Kidney capillary endothelial cell (primary cell): ENCODE measurements around the gene APBB3.
A peak's percentile ranks its signal among the peaks of the same experiment; 100 is the strongest.
"Not testable (repeated sequence)": the region's sequence is repeated elsewhere in the genome, so short reads cannot be mapped to it uniquely, and the experiment has no call there.

Source experiments
- DNase-seq: peaks from one replicate; pipeline ENCODE4 v3.0.0-alpha.2; 2018; ENCODE audit warnings: low spot score

The APBB3 gene, protein sequence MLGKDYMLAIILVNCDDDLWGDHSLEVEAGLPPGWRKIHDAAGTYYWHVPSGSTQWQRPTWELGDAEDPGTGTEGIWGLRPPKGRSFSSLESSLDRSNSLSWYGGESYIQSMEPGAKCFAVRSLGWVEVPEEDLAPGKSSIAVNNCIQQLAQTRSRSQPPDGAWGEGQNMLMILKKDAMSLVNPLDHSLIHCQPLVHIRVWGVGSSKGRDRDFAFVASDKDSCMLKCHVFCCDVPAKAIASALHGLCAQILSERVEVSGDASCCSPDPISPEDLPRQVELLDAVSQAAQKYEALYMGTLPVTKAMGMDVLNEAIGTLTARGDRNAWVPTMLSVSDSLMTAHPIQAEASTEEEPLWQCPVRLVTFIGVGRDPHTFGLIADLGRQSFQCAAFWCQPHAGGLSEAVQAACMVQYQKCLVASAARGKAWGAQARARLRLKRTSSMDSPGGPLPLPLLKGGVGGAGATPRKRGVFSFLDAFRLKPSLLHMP

DNA sequence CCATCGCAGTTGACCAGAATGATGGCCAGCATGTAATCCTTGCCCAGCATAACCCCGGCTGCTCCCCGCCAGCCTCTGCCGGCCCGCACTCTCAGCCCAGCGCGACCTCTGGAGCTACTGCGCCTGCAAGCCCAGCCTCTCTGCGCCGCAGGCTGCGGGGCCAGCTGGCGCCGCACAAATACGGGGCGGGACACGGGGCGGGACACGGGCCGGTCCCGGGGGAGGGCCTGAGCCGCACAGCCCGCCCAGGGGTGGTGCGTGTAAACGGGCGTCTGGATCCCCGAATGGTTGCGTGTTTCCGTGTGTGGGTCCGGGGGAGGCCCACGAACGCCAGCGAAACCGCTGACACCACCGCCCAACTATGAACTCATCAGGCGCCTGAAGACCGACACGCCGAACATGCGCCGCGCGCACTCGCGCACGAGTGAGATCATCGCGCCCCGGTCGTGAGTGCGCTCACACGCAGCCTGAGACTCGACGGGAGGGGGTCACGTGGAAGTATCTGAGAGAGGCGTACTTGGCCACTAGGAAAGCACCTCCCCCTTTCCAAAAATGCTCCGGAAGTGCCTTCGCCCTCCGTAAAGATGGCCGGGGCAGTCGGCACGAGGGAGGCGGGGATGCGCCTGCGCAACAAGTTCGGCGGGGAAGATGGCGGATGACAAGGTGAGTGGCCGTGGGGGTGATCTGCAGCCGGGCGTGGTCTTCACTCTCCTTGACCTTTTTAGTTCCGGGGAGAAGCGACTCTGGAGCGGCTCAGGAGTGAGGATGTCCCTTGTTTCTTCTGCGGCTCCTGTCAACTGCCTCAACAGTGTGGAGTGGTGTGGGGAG is at the start of gene APBB3, which contains the start of gene SLC35A4:
Gene APBB3, minus strand, starts transcription at position 403 of the 828 bp plus-strand sequence. Its CDS starts 353 bp downstream, at position 50.
Gene SLC35A4, plus strand, starts transcription at position 633 of the 828 bp plus-strand sequence. CDS start 2,342 bp downstream, outside the sequence.
- peak; percentile 94 for DNase-seq

DNA sequence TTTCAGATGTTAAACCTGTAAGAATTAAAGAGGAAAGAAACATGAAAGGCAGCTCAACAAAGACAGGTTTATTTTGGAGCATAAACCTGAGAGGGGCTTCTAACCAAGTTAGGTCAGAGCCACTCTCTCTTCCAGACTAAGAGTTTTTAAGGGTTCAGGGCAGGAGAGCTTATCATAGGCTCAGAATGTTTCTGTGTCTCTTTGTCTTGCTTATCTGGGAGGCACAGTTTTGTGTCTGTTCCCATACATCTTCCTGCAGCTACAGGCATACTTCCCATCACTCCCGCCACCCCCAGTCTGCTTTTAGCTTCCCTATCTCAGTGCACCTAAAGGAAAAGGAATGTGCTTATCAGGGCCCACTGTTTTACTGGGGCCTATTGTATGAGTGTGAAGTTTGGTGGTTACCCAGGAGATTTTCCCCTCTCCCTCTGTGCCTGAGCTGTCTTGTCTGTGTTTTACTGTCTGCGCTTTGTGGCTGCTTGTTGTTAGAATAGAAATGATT is 46.7 kb upstream of the APBB3 start:
- DNase-seq: no peak

DNA sequence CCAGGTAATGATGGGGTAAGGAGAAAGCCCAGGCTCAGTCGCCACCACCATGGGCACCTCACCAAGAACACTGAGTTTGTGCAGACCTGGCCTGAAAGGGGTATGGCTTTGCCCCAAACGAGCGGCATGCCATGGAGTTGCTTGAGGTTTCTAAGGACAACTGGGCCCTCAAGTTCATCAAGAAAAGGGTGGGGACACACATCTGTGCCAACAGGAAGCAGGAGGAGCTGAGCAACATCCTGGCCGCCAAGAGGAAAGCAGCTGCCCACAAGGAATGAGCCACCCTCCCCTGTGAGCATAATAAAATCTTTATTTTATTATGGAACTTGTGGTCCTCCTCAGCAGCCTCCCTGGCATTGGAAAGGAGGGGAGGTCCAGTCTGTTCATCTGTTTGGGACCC is 44.7 kb upstream of the APBB3 start:
- peak; percentile 72 for DNase-seq

DNA sequence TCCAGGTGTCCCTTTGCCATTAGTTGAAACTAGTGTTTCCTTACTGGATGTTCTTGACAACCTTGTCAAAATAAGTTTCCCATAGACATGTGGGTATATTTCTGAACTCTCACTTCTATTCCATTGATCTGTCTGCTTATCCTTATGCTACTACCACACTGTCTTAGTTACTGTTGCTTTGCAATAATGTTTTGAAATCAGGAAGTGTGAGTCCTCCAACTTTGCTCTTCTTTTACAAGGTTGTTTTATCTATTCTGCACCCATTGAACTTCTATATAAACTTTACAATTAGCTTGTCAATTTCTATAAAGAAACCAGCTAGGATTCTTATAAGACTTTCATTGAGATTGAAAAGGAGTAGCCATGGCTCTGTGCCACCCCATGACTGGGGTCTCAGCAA is 44.3 kb upstream of the APBB3 start:
- no peak for DNase-seq

DNA sequence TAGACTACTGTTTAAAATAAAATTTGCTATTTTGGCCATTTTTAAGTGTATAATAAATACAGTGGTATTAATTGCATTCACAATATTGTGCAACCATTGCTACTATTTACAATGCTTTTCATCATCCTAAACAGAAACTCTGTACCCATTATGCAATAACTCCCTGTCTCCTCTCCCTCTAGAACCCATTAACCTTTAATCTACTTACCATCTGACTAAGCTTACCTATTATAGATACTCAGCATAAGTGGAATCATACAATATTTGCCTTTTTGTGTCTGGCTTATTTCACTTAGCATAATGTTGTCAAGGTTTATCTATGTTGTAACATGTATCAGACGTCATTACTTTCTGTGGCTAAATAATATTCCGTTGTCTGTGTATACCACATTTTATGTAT is 42.6 kb upstream of the APBB3 start:
- DNase-seq: no peak

DNA sequence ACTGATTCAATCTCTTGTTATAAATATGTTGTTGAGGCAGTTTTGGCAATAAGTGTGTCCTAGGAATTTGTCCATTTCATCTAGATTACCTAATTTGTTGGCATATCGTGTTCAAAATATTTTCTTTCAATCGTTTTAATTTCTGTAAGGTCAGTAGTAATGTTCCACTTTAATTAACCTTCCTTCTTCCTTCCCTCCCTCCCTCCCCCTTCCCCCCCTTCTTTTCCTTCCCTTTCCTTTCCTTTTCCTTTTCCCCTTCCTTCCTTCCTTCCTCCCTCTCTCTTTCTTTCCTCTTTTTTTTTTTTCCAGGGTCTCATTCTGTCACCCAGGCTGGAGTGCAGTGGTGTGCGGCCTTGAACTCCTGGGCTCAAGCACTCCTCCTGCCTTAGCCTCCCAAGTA is 41.5 kb upstream of the APBB3 start:
- no peak for DNase-seq

DNA sequence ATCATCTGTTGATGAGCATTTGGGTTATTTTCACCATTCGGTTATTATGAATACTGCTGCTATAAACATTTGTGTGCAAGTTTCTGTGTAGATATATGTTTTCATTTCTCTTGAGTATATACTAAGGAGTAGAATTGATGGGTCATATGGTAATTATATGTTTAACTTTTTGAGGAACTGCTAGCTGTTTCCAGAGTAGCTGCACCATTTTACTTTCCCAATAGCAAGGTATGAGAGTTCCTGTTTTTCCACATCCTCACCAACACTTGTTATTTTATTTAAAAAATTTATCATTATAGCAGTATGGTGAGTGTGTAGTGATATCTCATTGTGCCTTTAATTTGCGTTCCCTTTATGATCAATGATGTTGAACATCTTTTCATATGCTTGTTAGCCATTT is 39.3 kb upstream of the APBB3 start:
- DNase-seq: no peak

DNA sequence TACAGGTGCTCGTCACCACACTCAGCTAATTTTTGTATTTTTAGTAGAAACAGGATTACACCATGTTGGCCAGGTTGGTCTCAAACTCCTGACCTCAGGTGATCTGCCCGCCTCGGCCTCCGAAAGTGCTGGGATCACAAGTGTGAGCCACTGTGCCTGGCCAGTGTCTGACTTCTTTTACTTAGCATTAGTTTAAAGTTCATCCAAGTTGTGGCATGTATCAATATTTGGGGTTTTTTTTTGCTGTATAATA is 39.0 kb upstream of the APBB3 start:
- DNase-seq: not testable (repeated sequence)

DNA sequence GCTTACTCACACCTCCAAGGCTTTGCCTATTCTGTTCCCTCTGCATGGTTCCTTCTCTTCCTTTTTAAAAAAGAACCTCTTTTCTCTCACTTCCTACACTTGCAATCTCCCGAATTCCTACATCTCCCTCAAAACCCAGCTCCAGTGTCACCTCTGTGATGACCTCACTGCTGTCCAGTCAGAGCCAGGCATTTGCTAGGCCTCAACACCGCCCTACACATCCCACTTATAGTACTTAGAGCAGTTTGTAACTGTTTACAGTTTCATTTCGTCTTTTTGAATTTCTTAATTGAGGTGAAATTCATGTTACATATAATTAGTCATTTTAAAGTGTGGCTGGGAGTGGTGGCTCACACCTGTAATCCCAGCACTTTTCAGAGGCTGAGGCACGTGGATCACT is 37.7 kb upstream of the APBB3 start:
- no peak for DNase-seq

DNA sequence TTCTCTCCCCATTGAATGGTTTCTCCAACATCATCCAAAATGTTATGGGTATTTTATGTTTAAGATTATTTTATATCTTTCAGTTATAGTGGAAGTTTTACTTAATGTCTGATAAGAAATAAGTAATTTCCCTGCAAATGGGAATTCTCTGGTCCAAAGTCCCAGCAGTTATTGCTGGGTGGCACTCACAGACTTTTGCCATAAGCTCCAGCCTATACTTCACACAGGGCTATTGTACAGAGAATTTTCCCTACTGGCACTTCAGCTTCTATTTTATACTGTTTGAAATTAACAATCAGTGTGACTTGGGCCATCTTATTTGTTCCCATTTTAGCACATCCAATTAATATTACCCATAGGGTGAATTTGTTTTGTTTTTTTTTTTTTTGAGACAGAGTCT is 35.7 kb upstream of the APBB3 start:
- no peak for DNase-seq

DNA sequence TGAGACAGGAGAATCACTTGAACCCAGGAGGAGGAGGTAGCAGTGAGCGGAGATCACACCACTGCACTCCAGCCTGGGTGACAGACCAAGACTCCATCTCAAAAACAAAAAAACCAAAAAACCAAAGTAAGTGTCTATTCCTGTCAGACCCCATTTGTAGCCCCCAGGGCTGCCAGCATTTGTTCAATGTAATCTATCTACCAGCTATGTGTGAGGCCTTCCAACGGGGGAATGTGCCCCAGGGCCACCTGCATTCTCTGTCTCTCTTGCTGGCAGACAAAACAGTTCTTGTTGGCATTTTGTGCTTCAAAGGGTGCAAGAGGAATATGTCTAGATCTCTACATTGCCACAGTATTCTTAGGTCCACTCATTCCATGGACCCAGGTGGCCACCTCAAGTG is 34.4 kb upstream of the APBB3 start:
- no peak for DNase-seq

DNA sequence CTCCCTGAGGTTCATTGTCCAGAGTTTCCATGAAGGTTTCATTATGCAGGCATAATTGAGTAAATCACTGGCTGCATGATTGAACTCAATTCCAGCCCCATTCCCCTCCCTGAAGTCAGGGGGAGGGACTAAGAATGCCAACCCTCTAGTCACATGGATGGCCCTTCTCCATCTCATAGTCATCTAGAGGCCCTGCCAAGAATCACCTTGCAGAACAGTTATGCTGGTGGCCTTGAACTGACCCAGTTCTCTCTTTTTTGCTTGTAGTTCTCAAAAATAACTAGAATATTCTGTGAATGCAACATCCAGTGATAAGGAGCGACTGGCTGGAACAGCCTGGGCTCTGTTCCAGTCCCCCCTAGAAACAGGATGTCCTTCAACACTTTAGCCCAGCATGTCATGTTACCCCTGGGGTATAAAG is 31.9 kb upstream of the APBB3 start:
- DNase-seq: no peak

DNA sequence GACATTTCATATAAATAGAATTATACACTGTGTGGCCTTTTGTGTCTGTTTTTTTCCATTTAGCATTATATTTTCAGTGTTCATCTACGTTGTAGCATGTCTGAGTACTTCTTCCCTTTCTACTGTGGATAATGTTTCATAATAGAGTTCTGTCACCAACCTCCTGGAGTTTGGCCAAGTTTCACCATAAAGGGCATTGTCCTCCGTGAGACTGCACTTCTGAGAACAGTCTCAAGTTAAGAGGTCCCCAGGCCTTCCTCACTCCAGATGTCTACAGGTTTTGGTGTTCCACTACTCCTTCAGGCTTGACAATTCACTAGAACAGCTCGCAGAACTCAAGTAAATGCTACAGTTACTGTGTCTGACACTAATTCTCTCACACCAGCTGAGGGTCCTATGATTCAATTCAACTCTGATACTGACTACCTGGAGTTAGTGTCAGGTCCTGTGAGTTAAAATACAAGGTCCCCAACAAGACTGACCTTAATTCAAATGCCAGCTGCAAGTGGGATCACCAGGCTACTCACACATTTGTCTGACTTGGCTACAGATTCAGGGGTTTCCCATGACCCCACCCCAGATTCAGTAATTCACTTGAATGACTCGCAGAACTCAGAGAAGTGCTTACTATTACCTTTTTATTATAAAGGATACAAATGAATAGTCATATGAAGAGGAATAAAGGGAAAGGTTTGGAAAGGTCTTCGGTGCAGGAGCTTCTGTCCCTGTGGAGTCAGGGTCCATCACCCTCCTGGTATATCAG is 31.3 kb upstream of the APBB3 start:
- no peak for DNase-seq

DNA sequence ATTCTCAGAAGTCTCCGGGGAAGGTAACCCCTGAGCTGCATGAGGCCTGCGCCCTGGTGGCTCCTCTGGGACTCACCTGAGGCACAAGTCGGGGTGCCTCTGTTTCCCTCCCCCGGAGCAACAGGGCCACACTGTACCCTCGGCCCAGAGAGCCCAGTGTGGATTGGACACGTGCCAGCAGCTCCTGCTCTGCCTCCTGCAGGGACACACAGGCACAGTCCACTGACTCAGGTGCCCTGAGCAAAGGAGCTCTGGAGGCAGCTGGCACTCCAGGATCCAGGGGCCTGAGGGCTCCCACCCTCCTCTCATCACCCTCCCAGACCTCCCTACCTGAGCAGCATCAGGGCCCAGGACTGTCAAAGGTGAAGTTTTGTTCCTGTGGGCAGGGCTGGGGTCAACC is 29.8 kb upstream of the APBB3 start:
- no peak for DNase-seq

DNA sequence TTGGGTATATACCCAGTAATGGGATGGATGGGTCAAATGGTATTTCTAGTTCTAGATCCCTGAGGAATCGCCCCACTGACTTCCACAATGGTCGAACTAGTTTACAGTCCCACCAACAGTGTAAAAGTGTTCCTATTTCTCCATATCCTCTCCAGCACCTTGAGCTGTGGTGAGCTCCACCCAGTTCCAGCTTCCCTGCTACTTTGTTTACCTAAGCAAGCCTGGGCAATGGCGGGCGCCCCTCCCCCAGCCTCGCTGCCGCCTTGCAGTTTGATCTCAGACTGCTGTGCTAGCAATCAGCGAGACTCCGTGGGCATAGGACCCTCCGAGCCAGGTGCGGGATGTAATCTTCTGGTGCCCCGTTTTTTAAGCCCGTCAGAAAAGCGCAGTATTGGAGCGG is 28.7 kb upstream of the APBB3 start:
- DNase-seq: not testable (repeated sequence)

DNA sequence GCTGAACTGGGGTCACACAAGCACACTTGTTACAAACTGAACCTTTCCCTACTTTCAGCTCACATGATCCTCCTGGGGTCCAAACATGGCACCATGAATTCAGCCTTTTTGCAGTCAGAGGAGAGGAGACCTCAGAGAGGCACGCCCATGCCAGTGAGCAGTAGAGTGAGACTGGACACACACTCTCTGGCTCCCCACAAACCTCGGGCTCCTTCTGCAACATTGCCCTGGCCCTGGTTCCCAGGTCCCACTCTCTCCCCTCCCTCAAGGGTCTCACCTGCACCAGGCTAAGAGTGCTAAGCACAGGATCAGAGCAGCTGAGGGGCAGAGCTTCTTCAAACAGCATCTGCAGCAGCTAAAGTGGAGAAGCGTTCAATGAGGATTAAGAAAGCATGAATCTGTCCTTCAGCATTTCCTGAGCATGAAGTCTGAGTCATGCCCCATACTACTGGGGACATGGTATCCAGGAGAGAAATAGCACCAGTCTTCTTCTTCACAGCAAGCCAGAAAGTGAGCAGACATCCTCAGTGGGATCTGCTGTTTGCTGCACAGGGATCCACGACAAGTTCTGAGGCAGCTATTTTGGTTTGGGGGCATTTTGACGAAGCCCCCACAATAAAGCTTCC is 27.5 kb upstream of the APBB3 start:
- DNase-seq: no peak

DNA sequence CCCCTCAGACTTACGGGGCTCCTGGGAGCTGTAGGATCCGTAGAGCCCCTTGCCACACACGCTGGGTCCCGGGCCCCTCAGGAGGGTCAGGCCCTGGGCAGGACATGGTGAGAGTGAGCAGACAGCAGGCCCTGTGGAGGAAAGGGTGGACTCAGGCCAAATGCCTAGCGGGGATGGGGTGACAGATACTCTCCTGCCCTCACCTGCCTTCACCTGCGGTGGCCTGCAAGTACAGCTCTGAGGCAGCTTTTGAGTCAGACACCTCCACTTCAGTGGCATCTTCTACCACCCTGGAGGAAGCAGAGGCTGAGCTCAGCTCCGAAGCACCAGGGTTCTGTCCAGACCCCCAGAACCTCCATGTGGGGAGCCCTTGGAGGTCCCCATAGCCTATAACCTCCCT is 26.5 kb upstream of the APBB3 start:
- no peak for DNase-seq

DNA sequence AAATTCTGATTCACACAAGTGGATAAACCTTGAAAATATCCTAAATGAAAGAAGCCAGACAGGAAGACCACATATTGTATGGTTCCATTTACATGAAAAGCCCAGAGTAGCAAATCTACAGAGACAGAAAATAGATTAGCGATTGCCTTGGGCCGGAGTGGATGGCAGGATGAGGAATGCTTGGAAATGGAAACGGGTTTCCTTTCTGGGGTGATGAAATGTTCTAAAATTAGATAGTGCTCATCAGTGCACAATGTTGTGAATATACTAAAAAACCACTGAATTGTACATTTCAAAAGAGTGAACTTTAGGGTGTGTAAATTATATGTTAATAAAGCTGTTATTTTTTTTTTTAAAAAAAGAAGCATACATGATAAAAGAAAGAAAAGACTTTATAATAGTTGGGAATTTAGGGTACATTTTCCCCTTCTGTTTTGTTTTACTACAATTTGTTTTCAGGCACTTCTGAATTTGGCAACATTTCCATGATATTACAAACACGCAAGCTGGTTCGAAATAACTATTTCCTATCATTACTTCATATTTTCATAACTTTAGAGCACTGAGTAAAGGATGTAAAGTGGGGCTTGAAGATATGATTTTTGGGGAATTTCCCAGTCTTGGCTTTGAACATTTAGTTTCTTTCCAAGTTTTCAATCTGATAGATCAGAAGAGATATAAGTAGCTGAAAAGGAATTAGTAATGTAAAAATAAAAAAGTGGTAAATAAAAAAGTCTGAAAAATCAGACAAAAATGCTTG is 24.1 kb upstream of the APBB3 start:
- no peak for DNase-seq

DNA sequence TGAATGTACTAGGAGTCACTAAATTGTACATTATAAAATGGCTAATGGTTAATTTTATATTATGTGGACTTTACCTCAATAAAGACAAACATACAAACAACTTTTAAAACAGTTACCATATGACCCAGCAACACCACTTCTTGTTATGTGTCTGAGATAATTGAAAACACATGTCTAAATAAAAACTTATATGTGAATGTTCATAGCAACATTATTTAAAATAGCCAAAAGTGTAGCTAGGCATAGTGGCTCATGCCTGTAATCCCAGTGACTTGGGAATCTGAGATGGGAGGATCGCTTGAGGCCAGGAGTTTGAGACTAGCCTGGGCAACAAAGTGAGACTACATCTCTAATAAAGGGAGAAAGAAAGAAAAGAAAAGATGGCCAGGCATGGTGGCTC is 23.1 kb upstream of the APBB3 start:
- no peak for DNase-seq

DNA sequence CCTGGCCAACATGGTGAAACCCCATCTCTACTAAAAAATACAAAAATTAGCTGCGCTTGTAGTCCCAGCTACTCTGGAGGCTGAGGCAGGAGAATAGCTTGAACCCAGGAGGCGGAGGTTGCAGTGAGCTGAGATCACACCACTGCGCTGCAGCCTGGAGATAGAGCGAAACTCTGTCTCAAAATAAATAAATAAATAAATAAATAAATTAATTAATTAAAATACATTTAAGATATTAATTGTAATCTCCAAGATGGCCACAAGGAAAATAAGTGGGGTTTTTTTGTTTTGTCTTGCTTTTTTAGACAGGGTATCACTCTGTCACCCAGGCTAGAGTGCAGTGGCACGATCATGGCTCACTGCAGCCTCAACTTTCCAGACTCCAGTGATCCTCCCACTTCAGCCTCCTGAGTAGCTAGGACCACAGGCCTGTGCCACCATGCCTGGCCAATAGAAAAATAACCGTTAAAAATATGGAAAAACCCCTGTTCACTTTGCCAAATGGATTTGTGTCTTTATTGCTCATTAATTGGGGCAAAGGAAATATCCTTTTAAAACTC is 14.9 kb upstream of the APBB3 start:
- DNase-seq: not testable (repeated sequence)

DNA sequence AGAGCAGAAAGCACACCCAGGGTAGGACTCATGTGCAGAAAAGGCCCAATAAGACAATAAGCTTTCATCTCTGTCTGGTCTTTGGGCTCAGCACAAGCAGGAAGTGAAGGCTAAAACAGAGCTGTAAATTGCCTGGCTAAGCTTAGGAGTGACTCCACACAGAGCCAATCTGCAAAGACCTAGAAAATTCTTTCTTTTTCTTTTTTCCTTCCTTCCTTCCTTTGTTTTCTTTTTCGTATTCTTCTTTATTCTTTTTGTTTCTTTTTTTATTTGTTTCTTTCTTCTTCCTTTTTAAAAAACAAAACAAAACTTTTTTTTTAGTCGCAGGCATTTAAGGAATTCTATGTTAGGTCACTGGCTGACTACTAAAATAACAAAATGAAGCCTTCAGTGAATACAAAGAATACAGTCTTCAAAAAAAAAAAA is 12.4 kb upstream of the APBB3 start:
- DNase-seq: no peak
